COLO668 (cell line): ENCODE measurements around the gene ACSF3.

Experiments used
- DNase-seq: peaks from one replicate; lab custom pipeline; 2025; ENCODE audit not compliant: unreplicated experiment; lab: John Stamatoyannopoulos, UW

ACSF3 gene

GRCh38 chr16:89171216-89172170 is 77.8 kb downstream of the ACSF3 start, which contains the start of gene CDH15:
CDH15 (plus strand) TSS chr16:89171748; CDS start chr16:89171832, 84 bp downstream.
- peak; percentile 97 for DNase-seq

DNA sequence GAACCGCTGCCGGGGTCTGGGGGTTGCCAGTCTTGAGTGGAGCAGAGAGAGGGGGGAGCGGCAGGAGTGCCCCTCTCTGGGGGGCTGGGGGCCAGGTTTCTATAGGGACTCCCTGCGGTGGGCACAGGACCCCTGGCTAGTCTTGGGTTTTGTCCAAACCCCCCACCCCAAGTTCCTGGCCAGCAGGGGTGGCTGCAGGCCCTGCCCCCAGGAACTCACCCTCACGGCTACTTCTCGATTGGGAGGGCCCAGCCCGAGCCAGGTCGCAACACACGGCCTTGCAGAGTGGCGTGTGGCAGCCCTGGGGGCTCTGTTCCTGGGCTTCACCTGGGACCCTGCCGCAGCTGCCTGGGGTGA is 78.5 kb downstream of the ACSF3 start:
- DNase-seq, result no peak

DNA sequence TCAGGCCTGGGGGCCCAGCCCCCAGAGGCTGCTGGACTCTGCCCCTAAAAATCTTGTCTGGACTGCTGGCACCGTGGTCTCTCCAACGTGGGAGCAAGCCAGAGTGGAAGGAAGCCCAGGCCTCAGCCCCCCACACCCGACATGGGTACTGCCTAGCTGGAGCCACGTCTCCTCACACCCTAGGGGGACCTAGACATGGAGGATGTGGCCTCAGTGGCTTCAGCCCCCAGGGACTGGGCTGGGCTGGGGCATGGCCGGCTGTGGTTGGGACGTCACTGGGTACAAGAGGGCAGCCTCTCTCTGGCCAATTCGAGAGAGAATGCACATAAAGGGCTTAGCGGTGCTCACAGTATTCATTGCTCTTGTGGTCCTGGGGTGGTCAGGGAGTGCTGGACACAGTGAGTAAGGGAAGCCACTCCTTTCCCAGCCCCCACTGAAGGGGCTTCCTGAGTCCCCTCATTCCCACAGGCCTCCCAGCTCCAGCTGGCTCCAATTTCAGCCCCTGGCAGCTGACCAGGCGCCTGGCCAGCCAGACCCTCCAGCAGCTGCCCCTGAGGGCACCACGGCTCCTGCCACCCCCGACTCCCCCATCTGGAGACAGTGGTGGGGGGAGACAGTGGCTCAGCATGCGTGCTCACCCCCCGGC is 79.0 kb downstream of the ACSF3 start:
- DNase-seq, result no peak

GRCh38 chr16:89173174-89173921 is 79.7 kb downstream of the ACSF3 start:
- DNase-seq, result no peak

DNA sequence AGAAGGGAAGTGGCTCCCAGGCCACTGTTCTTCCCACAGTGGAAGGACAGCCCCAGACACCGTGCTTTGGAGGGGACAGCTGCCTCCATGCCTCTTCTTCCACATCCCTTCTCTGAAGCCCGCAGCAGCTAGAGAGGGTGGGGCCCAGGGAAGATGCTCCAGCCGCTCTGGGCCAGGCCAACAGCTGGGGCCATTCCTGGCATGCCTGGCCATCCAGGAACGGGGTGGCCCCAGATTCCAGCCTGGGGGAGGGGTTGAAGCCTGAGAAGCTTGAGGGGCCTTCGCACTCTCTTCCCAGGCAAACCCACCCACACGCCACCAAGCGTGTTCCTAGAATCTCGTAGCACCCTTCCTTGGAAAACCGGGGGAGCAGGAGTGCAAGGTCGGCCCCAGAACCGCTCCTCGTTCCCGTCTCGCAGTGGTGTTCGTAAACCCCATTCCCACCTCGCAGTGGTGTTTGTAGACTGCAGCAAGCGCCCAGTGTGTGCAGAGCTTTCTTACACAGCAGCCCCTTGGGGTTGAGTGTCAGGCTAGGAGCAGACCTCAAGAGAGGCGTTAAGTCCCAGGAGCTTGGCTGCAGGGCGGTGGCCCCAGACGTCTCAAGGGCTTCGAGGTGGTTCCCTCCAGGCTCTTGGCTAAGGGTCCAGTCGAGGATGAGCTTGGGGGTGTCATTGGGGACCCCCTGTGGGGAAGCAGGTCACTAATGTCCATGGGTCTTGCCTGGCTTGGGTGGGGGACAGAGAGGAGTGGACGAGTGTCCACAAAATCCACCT is 80.6 kb downstream of the ACSF3 start:
- DNase-seq, result no peak

DNA sequence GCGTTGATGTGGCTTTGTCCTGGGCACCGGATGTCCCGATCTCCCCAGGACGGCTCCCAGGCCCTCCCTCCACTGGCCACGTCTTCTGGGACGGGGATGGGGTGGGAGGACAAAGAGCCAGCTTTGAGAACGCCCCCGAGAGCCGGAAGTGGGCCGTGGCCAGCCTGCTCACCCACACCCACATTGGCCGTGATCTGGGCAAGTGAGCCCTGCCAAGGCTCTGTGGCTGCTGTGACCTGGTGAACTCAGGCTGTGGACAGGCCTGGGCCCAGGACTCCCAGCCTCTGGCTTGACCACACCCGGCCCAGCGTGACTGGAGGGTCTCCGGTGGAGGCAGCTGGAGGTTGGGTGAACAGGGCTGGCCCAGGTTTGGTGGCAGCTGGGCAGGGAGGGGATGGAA is 81.2 kb downstream of the ACSF3 start:
- DNase-seq, result no peak

DNA sequence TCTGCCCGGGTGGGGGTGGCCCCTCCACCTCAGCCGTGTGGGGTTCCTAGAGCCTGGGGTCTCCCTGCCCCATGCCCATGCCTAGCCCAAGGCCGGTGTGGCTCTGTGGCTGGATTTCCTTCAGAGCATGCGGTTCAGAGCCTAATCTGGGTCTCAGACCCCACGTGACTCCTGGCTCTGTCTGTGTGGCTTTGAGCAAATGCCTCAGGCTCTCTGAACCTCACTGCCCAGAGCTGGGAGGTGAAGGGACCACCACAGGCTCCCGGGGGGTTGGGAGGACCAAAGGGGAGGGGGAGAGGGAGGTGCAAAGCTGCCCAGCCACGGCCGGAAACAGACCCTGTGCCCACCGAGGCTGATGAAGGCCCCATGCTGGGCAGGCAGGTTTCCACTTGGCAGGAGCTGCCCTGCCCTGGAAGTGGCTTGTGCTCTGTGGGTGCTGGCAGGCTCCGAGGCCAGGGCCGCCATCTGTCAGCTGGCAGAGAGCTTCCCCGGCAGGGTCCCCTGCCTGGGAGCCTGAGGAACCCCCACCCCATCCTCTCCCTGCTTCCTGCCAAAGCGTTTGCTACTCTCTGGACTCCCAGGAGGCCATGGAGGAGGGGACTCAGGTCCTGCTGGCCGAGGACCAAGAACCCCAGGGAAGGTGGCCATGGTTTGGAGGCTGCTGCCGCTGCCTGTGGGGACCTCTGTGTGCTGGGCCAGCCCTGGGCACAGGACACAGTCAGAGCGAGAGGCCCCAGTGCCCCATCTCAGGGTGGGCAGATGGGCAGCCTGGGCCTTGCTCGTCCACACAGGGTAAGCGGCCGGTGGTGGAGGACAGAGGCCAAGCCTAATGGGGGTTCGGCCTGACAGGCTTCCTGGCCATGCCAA is 81.9 kb downstream of the ACSF3 start:
- no peak for DNase-seq

DNA sequence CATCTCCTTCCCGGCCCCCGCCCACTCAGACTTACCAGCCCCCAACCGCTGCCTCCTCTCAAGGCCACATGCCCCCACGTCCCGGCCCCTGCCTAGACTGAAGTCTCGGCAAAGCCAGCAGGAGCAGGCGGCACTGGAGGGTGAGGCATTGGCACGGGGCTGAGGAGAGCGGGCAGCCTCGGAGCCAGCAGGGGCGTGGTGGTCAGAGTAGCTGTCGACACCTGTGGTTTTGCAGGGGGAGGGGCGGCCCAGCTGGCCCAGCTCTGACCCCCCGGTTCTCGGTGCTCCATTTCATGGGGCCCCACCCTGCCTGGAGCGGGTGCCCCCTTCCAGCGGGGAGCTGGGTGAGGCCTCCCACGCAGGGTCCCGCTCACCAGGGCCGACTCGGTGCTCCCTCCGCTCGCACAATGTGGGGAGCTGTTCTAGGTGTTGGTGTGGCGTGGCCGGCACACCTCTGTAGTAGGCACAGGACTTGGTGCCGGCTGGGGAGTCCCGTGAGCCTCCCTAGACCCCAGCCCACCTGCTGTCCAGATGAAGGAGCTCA is 82.6 kb downstream of the ACSF3 start:
- no peak for DNase-seq

DNA sequence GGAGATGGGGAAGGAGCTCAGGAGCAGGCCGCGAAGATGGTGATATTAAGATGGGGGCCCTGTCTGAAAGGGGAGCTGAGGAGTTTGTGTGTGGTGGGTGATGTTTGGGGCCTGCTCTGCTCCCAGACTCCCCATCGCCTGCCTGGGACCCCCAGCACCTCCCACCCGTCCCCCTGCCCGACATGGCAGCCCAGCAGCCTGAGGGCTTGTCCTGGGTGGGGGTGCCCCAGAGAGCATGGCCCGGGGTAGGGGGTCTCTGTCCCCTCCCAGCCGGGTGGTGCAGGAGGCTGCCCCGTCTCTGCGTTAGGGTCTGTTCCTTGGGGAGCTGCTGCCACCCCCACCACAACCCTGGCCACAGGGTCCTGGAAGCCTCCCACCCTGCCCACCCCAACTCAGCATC is 83.1 kb downstream of the ACSF3 start:
- no peak for DNase-seq

DNA sequence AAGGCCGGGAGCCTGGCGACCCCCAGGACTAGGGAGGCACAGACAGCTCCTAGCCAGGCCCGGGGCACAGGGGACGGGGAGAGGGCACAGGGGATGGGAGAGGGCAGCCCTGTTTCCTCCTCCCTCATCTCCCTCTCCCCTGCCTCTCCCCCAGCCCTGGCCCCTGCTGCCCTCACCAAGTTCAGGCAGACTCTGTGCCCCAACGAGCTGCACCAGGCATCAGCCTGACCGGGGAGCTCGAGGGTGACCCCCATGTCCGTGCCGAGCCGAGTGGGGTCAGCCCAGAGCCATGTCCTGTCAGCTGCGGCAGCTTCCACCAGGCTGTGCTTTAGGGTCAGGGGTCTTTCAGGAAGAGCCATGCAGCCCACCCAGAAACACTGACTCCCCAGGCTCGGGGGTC is 83.8 kb downstream of the ACSF3 start:
- no peak for DNase-seq

DNA sequence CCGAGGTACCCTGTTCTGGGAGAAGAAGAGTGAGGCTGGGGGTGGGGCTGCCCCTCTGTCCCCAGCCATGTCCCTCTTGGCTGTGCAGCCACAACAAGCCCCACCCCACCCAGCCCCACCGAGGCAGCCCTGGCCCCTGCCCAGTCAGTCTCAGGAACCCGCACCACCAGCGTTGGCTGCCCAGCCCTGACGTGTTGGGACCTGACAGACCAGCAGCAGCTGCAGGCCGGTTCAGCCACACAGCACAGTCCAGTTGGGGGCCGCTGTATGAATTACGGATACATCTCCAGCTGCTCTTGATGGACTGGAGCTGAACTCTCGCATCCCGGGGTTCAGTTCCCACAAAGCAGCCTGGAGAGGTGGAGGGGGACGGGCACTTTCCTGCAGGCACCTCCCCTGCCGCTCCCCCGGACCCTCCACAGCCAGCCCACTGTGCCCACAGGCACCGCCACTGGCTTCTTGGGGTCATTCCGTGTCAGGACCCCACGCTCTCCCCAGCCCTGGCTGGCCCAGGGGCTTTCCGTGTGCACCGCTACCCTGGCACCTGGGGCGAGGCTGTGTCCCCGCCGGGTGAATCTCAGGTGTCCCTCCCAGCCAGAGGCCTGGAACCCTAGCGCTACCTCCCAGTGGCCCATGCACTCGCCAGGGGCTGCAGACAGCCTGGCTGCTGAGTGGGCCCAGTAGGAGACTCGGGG is 84.9 kb downstream of the ACSF3 start:
- no peak for DNase-seq

GRCh38 chr16:89179148-89179484 is 85.5 kb downstream of the ACSF3 start:
- DNase-seq, result no peak

DNA sequence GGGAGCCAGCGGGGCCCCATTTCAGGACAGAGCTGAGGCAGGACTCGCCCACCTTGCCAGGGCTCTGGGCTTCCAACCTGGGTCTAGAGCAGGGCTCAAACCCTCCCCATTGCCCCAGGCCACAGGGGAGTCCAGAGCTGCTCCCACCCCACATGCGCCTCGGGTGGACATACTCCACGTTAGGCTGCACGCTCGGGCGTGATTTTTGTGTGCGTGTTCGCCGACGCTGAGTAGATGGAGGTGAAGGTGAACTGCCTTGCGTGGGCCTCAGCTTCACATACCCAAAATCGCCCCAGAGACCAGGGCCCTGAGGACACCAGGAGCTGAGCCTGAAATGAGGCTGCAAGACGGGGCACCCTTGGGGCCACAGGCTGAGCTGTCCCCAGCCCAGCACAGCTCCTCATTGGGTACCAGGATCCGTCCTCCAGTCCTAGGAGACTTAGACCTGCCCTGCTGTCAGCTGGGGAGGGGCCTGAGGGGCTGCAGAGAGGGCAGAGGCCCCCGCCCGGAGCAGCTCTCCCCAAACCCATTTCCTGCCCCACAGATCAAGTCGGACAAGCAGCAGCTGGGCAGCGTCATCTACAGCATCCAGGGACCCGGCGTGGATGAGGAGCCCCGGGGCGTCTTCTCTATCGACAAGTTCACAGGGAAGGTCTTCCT is 86.1 kb downstream of the ACSF3 start:
- no peak for DNase-seq

DNA sequence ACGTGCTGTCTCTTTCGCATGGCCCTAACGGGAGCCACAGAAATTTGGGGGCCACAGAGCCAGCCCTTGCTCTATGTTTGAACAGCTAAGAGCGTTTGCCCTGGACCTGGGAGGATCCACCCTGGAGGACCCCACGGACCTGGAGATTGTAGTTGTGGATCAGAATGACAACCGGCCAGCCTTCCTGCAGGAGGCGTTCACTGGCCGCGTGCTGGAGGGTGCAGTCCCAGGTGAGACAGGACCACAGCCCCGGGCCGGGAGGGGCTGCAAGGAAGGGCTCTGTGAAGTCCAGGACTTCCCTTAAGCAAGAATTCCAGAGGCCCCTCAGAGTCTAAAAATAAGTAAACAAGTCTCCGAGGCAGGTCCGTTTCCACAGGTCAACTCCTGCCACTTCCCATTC is 89.8 kb downstream of the ACSF3 start:
- DNase-seq, result no peak

DNA sequence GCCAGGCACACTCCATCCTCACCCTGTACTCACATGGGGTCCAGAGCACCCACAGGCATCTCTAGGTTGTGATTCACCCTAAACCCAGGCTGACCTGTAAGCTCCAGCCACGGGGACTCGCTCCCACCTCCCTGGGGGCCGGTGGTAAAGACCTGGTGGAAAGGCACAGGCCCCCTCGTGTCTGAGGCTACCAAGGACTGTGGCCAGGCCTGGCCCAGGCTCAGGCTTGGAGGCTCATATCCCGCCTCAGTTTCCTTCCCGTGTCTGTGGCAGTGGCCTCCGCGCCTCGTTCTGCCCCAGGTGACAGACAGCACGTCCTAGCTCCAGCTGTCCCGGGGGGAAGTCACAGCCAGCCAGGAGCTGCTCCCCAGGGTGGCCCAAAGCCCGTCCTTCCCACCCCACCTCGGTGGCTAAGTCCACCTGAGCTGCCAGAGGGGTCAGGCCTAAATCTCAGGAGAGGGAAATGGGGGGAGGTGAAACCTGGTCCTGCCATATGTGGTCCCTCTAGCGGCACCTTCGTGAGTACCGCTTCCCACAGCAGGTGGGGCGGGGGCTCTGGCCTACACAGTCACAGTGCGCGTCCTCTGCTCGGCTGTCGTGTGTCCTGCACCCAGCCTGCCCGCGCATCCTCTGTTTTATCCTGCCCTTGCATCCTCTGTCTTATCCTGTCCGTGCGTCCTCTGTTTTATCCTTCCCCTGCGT is 90.5 kb downstream of the ACSF3 start:
- no peak for DNase-seq

DNA sequence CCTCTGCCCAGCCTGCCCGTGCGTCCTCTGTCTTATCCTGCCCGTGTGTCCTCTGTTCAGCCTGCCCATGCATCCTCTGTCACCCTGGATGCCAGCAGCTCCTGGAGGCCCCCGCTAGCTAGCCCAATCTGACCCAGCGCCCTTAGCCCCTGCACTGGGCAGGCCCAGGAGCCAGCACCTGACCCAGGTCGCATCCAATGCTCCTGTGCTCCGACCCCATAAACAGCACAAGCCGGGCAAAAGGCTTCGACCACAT is 91.0 kb downstream of the ACSF3 start:
- no peak for DNase-seq

GRCh38 chr16:89184933-89185794 is 91.5 kb downstream of the ACSF3 start:
- peak; percentile 36 for DNase-seq
